H1 (cell line): ENCODE data around the gene SPATA6L. TPM values are rescaled to one million over a fixed set of nuclear protein-coding genes. Genes with fewer than 3 reads are reported as not detected.

Source experiments
- CTCF ChIA-PET: fragments of 300-600 bp; sonication (Branson Sonifier 250); formaldehyde crosslinking; loops from one replicate; lab custom pipeline; 2021; ENCODE audit not compliant: partially characterized antibody; lab: Charles Lee
- POLR2A ChIA-PET: fragments of 300-600 bp; sonication (Branson Sonifier 250); formaldehyde crosslinking; loops from one replicate; lab custom pipeline; 2021; ENCODE audit warnings: inconsistent platforms; ENCODE audit not compliant: partially characterized antibody; lab: Charles Lee
- DNase-seq, 2 experiments: peaks; one replicate each; pipeline versions ENCODE4 v3.0.0 to v3.0.0-alpha.2; 2010 to 2022; ENCODE audit warnings: low spot score in 2 of 2, low read depth in 1 of 2, mixed read lengths in 1 of 2
- FAIRE-seq: peaks from 2 replicates; lab custom pipeline; 2011; peaks lifted over from hg19 to GRCh38; lab: Jason Lieb, UNC
- H2AFZ ChIP-seq: 2 replicates; pipeline ENCODE4 v1.8.1; 2012; ENCODE audit warnings: low read length, inconsistent platforms
- H2AK5ac ChIP-seq: 2 replicates; pipeline ENCODE4 v1.6.1; 2013; ENCODE audit warnings: low read depth, low read length
- H2BK120ac ChIP-seq: replicated peaks from 2 replicates; pipeline ENCODE3; 2013; ENCODE audit warnings: low read depth, low read length, inconsistent platforms
- H2BK12ac ChIP-seq: 2 replicates; pipeline ENCODE4 v1.6.1; 2013; ENCODE audit warnings: low read depth, low read length
- H2BK15ac ChIP-seq: 2 replicates; pipeline ENCODE4 v1.6.1; 2013; ENCODE audit warnings: low read length
- H2BK20ac ChIP-seq: 2 replicates; pipeline ENCODE4 v1.6.1; 2013; ENCODE audit warnings: low read length
- H2BK5ac ChIP-seq: 2 replicates; pipeline ENCODE4 v1.6.1; 2013; ENCODE audit warnings: low read depth, low read length
- H3K14ac ChIP-seq: 2 replicates; pipeline ENCODE4 v1.6.1; 2013; ENCODE audit warnings: inconsistent platforms; ENCODE audit not compliant: insufficient read length
- H3K18ac ChIP-seq: 2 replicates; pipeline ENCODE4 v1.6.1; 2013; ENCODE audit warnings: low read length; ENCODE audit errors: extremely low read depth
- H3K23ac ChIP-seq: 2 replicates; pipeline ENCODE4 v1.6.1; 2013; ENCODE audit warnings: inconsistent platforms; ENCODE audit not compliant: insufficient read length
- H3K23me2 ChIP-seq: 2 replicates; pipeline ENCODE4 v1.6.1; 2013; ENCODE audit warnings: low read depth, low read length
- H3K27ac ChIP-seq: 2 replicates; pipeline ENCODE4 v1.6.1; 2011; ENCODE audit warnings: low read depth, low read length, inconsistent platforms
- H3K27me3 ChIP-seq, 4 experiments: replicated peaks in 1 of 4; 1 replicate in 1 of 4; 2 replicates in 3 of 4; pipeline versions ENCODE4 v1.6.1 to v1.8.1; 2011 to 2013; ENCODE audit warnings: low read length in 3 of 4, mild to moderate bottlenecking in 3 of 4, inconsistent platforms in 2 of 4, mixed read lengths in 2 of 4, moderate library complexity in 1 of 4; ENCODE audit not compliant: control insufficient read depth in 3 of 4, insufficient read depth in 3 of 4; ENCODE audit errors: extremely low read depth in 1 of 4
- H3K36me3 ChIP-seq, 4 experiments: 2 replicates each; pipeline versions ENCODE4 v1.6.1 to v1.8.1; 2011 to 2013; ENCODE audit warnings: mild to moderate bottlenecking in 4 of 4, low read length in 3 of 4, moderate library complexity in 2 of 4, control low read depth in 1 of 4, inconsistent platforms in 1 of 4; ENCODE audit not compliant: insufficient read depth in 4 of 4, control insufficient read depth in 2 of 4
- H3K4ac ChIP-seq: replicated peaks from 2 replicates; pipeline ENCODE3; 2013; ENCODE audit warnings: low read length, low read depth, mixed read lengths, inconsistent platforms; ENCODE audit not compliant: insufficient read length
- H3K4me1 ChIP-seq, 4 experiments: replicated peaks in 1 of 4; 1 replicate in 1 of 4; 2 replicates in 3 of 4; pipeline versions ENCODE4 v1.6.1 to v1.8.1; 2011 to 2013; ENCODE audit warnings: low read length in 3 of 4, inconsistent platforms in 2 of 4, mixed read lengths in 1 of 4; ENCODE audit not compliant: insufficient read depth in 4 of 4, control insufficient read depth in 3 of 4
- H3K4me2 ChIP-seq, 2 experiments: 2 replicates each; pipeline versions ENCODE4 v1.6.1 to v1.8.1; 2011 to 2013; ENCODE audit warnings: low read depth in 2 of 2, low read length in 2 of 2, control low read depth in 1 of 2, inconsistent platforms in 1 of 2, mild to moderate bottlenecking in 1 of 2; ENCODE audit not compliant: insufficient read depth in 1 of 2
- H3K4me3 ChIP-seq, 4 experiments: fragments of 200-600, 300-600 bp in 1 of 4; sonication (generic), shearing (Covaris generic), sonication (Bioruptor Twin) in 1 of 4; 2 replicates each; pipeline versions ENCODE4 v1.5.1 to v1.8.1; 2011 to 2016; ENCODE audit warnings: low read length in 4 of 4, low read depth in 3 of 4, control low read depth in 2 of 4, inconsistent platforms in 2 of 4, mild to moderate bottlenecking in 2 of 4, mixed read lengths in 1 of 4, moderate library complexity in 1 of 4; ENCODE audit not compliant: insufficient read depth in 2 of 4; ENCODE audit errors: extremely low read depth in 1 of 4
- H3K56ac ChIP-seq: replicated peaks from 2 replicates; pipeline ENCODE3; 2013; ENCODE audit warnings: low read depth, mild to moderate bottlenecking, mixed read lengths, low read length, inconsistent platforms; ENCODE audit not compliant: insufficient read length
- H3K79me1 ChIP-seq: 2 replicates; pipeline ENCODE4 v1.6.1; 2013; ENCODE audit warnings: low read depth, low read length, control low read depth
- H3K79me2 ChIP-seq, 2 experiments: 2 replicates each; pipeline versions ENCODE4 v1.6.1 to v1.8.1; 2012 to 2013; ENCODE audit warnings: low read length in 2 of 2, mild to moderate bottlenecking in 2 of 2, inconsistent platforms in 1 of 2; ENCODE audit not compliant: insufficient read depth in 2 of 2, control insufficient read depth in 1 of 2
- H3K9ac ChIP-seq, 4 experiments: replicated peaks in 1 of 4; 1 replicate in 1 of 4; 2 replicates in 3 of 4; pipeline versions ENCODE4 v1.6.1 to v1.8.1; 2011 to 2013; ENCODE audit warnings: low read depth in 3 of 4, low read length in 3 of 4, control low read depth in 2 of 4, mild to moderate bottlenecking in 2 of 4, moderate library complexity in 2 of 4, inconsistent platforms in 1 of 4; ENCODE audit errors: extremely low read depth in 1 of 4
- H3K9me3 ChIP-seq, 2 experiments: 2 replicates each; pipeline versions ENCODE4 v1.6.1 to v1.8.1; 2012 to 2013; ENCODE audit warnings: mild to moderate bottlenecking in 2 of 2, moderate library complexity in 2 of 2, control low read depth in 1 of 2, inconsistent platforms in 1 of 2, low read depth in 1 of 2, low read length in 1 of 2, mixed read lengths in 1 of 2; ENCODE audit not compliant: insufficient read depth in 2 of 2
- H4K20me1 ChIP-seq, 2 experiments: replicated peaks in 1 of 2; 2 replicates each; pipeline versions ENCODE3 to v1.8.1; 2011 to 2013; ENCODE audit warnings: inconsistent platforms in 2 of 2, low read length in 2 of 2, mild to moderate bottlenecking in 1 of 2; ENCODE audit not compliant: insufficient read depth in 2 of 2, control insufficient read depth in 1 of 2
- H4K5ac ChIP-seq: 2 replicates; pipeline ENCODE4 v1.6.1; 2013; ENCODE audit warnings: low read length, low read depth, mixed read lengths, inconsistent platforms; ENCODE audit not compliant: insufficient read length
- H4K8ac ChIP-seq: 2 replicates; pipeline ENCODE4 v1.8.0; 2013; ENCODE audit warnings: mild to moderate bottlenecking, moderate library complexity, low read length, inconsistent platforms; ENCODE audit not compliant: insufficient read depth; ENCODE audit errors: extremely low read depth
- H4K91ac ChIP-seq: replicated peaks from 2 replicates; pipeline ENCODE3; 2013; ENCODE audit warnings: low read length, mixed read lengths, inconsistent platforms; ENCODE audit not compliant: insufficient read length
- ATF2 ChIP-seq: IDR thresholded peaks from 2 replicates; pipeline ENCODE4 v1.6.1; 2012; ENCODE audit warnings: low read length, inconsistent platforms
- GTF2F1 ChIP-seq: IDR thresholded peaks from 2 replicates; pipeline ENCODE4 v1.6.1; 2012; ENCODE audit warnings: low read depth, low read length, improper control_type of control experiment, borderline replicate concordance
- JUND ChIP-seq: IDR thresholded peaks from 2 replicates; pipeline ENCODE4 v1.6.1; 2011; ENCODE audit warnings: mild to moderate bottlenecking, improper control_type of control experiment, low read length
- RXRA ChIP-seq: IDR thresholded peaks from 2 replicates; pipeline ENCODE4 v1.6.1; 2011; ENCODE audit warnings: low read depth, mild to moderate bottlenecking, low read length, moderate library complexity; ENCODE audit not compliant: insufficient read depth
- SIRT6 ChIP-seq: IDR thresholded peaks from one replicate; pipeline ENCODE4 v1.7.1; 2012; ENCODE audit warnings: low read length, inconsistent platforms
- TCF12 ChIP-seq: IDR thresholded peaks from 2 replicates; pipeline ENCODE4 v1.6.1; 2011; ENCODE audit warnings: low read depth, mild to moderate bottlenecking, low read length
- WGBS, 2 experiments: shearing (Covaris generic) in 1 of 2; methylation state at CpG; one replicate each; pipeline versions ENCODE4 v1.1.6 to v1.1.7; 2013 to 2015; ENCODE audit warnings: low lambda C conversion rate in 2 of 2, mixed read lengths in 2 of 2, inconsistent platforms in 1 of 2, low coverage in 1 of 2, missing lambda C conversion rate in 1 of 2; ENCODE audit not compliant: insufficient replicate concordance in 2 of 2, insufficient coverage in 1 of 2, insufficient read length in 1 of 2; ENCODE audit errors: extremely low coverage in 1 of 2, missing lambda C conversion rate in 1 of 2; 5-methylcytosine and 5-hydroxymethylcytosine counted together
- polyA plus RNA-seq, 7 experiments: library from polyadenylated mRNA; depleted of rRNA in 3 of 7; stranded (reverse) in 5 of 7; unstranded in 2 of 7; fragments of >200 nt in 5 of 7; fragments of 200-250 nt in 2 of 7; gene quantifications; 1 replicate in 5 of 7; 2 replicates in 1 of 7; 4 replicates in 1 of 7; pipeline versions ENCODE4 v1.2.1 to v1.2.3, GENCODE V29; 2011 to 2013; ENCODE audit warnings: missing spikeins in 2 of 7, mixed read lengths in 2 of 7
- total RNA-seq: library from RNA; stranded (reverse); fragmentation: NEBNext Ultra II Directional; extraction: Animal tissue kit (Norgen Biotek cat#: 25700); gene quantifications from 2 replicates; pipeline ENCODE4 v1.2.1, GENCODE V29; 2021

SPATA6L gene
- total and polyA plus RNA-seq, 2 of the 8 experiments (the other 6 are each of a cell fraction or from before 2014, with no cell fraction given) = 0.57 to 1.1 TPM

GRCh38 chr9:4617752-4618151 lies 48.5 kb downstream of the SPATA6L start:
- Histone ChIP-seq H3K23me2 (no peaks in the 10 kb centered on the region), H3K27me3 (no peaks in the 10 kb centered on the region), H3K27ac (no peak overlapping the region), H3K56ac (no peak overlapping the region), H2BK15ac (no peak overlapping the region), H2BK5ac (peak overlapping the region; percentile 61; the same call in 1 of the 2 replicates), H3K14ac (no peak overlapping the region), H2AFZ (no peak overlapping the region), H3K4me1 (peaks cover 6 to 18% (median 8%) of the 10 kb centered on the region in 4 experiments), H3K4me2 (no peak overlapping the region), H2BK20ac (no peak overlapping the region), H2AK5ac (no peak overlapping the region), H3K18ac (no peak overlapping the region), H4K91ac (no peak overlapping the region), H3K79me2 (no peaks in the 10 kb centered on the region), H3K23ac (no peak overlapping the region), H2BK12ac (no peak overlapping the region), H3K9me3 (no peaks in the 10 kb centered on the region), H3K9ac (no peak overlapping the region), H3K4ac (no peak overlapping the region), H4K5ac (no peak overlapping the region), H2BK120ac (no peak overlapping the region), H4K8ac (no peak overlapping the region), H3K79me1 (no peaks in the 10 kb centered on the region), H3K36me3 (no peaks in the 10 kb centered on the region), H3K4me3 (no peak overlapping the region), H4K20me1 (no peaks in the 10 kb centered on the region)
- TF ChIP-seq SIRT6 = no peak
- no peak for TF ChIP-seq ATF2
- TF ChIP-seq RXRA = no peak
- 0 out of 2 replicates have a peak, but pooled peaks have one; percentile 29 for TF ChIP-seq JUND
- TF ChIP-seq GTF2F1 = no peak
- TF ChIP-seq TCF12 = no peak
- ChIA-PET CTCF (interaction anchor here (0.6 to 2.5 kb wide), 3 partner anchors 22 to 284 kb away, joined by 3 to 8 read pairs (median 3); no protein-coding TSS in a partner anchor), POLR2A (no interaction called here)
- no peak for FAIRE-seq
- no peak for DNase-seq
- WGBS, 2 experiments = 56% methylated on average over 3 of the region's 3 CpGs; no CpG with 5 or more reads in 1 of the 2 experiments
